Hematopoietic multipotent progenitor cell treated with erythropoietin and hydrocortisone succinate and interleukin-3 and kit ligand, for 15 days (in vitro differentiated cells): ENCODE results near the gene ZMAT1.
"Not testable (repeated sequence)": the region's sequence is repeated elsewhere in the genome, so short reads cannot be mapped to it uniquely, and the experiment has no call there.

ENCODE experiments used
- DNase-seq: peaks from one replicate; pipeline ENCODE4 v3.0.0-alpha.2; 2015; ENCODE audit warnings: low spot score

The ZMAT1 gene

GRCh38 chrX:101931488-101932248 lies at the start of gene ZMAT1:
Gene ZMAT1 (minus strand): TSS chrX:101932027. CDS start chrX:101932008, 19 bp downstream.
- peak; percentile 13 for DNase-seq

- DNase-seq, result no peak
Observed at GRCh38 chrX:101977106-101977505, 45.3 kb upstream of the ZMAT1 start.

- DNase-seq, result no peak
Observed at GRCh38 chrX:101973066-101973465, 41.2 kb upstream of the ZMAT1 start.

GRCh38 chrX:101964923-101965539 lies 33.2 kb upstream of the ZMAT1 start:
- DNase-seq, result not testable (repeated sequence)

- DNase-seq, result no peak
Observed at GRCh38 chrX:101958139-101958538, 26.3 kb upstream of the ZMAT1 start.

- no peak for DNase-seq
Observed at GRCh38 chrX:101957174-101957573, 25.3 kb upstream of the ZMAT1 start.

GRCh38 chrX:101956556-101956955 lies 24.7 kb upstream of the ZMAT1 start:
- DNase-seq, result no peak

- no peak for DNase-seq
Observed at GRCh38 chrX:101950581-101950980, 18.8 kb upstream of the ZMAT1 start.

- no peak for DNase-seq
Observed at GRCh38 chrX:101932249-101932570, 383 bp upstream of the ZMAT1 start.

- DNase-seq, result no peak
Observed at GRCh38 chrX:101931136-101931487, 715 bp downstream of the ZMAT1 start.

- no peak for DNase-seq
Observed at GRCh38 chrX:101925733-101926132, 6.1 kb downstream of the ZMAT1 start.

GRCh38 chrX:101918751-101919150 lies 13.1 kb downstream of the ZMAT1 start:
- no peak for DNase-seq

- DNase-seq, result no peak
Observed at GRCh38 chrX:101906136-101906796, 25.6 kb downstream of the ZMAT1 start.

GRCh38 chrX:101904996-101905395 lies 26.8 kb downstream of the ZMAT1 start:
- DNase-seq, result no peak
